A673 (cell line): Measurements from ENCODE around the gene HOXB3.

Experiments
- CTCF ChIP-seq: fragments of 300-800, 200-600 bp; sonication (generic); conservative IDR thresholded peaks from 2 replicates; pipeline ENCODE4 v1.5.1; 2017; ENCODE audit warnings: low read depth, mild to moderate bottlenecking, antibody characterized with exemption, low read length, moderate library complexity, mixed read lengths
- EZH2 ChIP-seq: fragments of 200-600 bp; sonication (generic); IDR thresholded peaks from 2 replicates; pipeline ENCODE4 v1.6.1; 2017; ENCODE audit warnings: borderline replicate concordance, low read depth, mild to moderate bottlenecking, mixed read lengths, antibody characterized with exemption, low read length; ENCODE audit not compliant: poor library complexity, severe bottlenecking

GRCh38 chr17:48627623-48628521 is 37.8 kb upstream of the HOXB3 start:
- TF ChIP-seq CTCF (no peak), EZH2 (no peak)
